Cerebellar nuclear complex (tissue), 1 donor: ENCODE measurements around the gene SNRPA1.

Source experiments
- DNase-seq, 2 experiments: peaks; one replicate each; lab custom pipeline; 2025; lab: John Stamatoyannopoulos, UW

SNRPA1 gene

GRCh38 chr15:101318839-101319238, 23.8 kb upstream of the SNRPA1 start:
- no peak for DNase-seq

- DNase-seq, result no peak
Observed at GRCh38 chr15:101318147-101318819, 23.2 kb upstream of the SNRPA1 start.

GRCh38 chr15:101317336-101317872, 22.4 kb upstream of the SNRPA1 start:
- no peak for DNase-seq

- DNase-seq, result no peak
Observed at GRCh38 chr15:101316529-101316928, 21.5 kb upstream of the SNRPA1 start.

GRCh38 chr15:101315736-101316135, 20.7 kb upstream of the SNRPA1 start:
- DNase-seq, result no peak

- DNase-seq, result no peak
Observed at GRCh38 chr15:101314336-101315125, 19.5 kb upstream of the SNRPA1 start.

- no peak for DNase-seq
Observed at GRCh38 chr15:101313041-101313761, 18.2 kb upstream of the SNRPA1 start.

GRCh38 chr15:101310508-101310907, 15.5 kb upstream of the SNRPA1 start:
- DNase-seq, result no peak

GRCh38 chr15:101310161-101310480, 15.1 kb upstream of the SNRPA1 start:
- no peak for DNase-seq

GRCh38 chr15:101309436-101310160, 14.6 kb upstream of the SNRPA1 start:
- DNase-seq, result no peak

GRCh38 chr15:101308604-101309435, 13.8 kb upstream of the SNRPA1 start:
- DNase-seq, result no peak

- DNase-seq, result no peak
Observed at GRCh38 chr15:101307897-101308603, 13.0 kb upstream of the SNRPA1 start.

- DNase-seq, result no peak
Observed at GRCh38 chr15:101307048-101307896, 12.2 kb upstream of the SNRPA1 start.

GRCh38 chr15:101306341-101307047, 11.4 kb upstream of the SNRPA1 start:
- no peak for DNase-seq

GRCh38 chr15:101305820-101306255, 10.8 kb upstream of the SNRPA1 start:
- no peak for DNase-seq

GRCh38 chr15:101303408-101303807, 8.4 kb upstream of the SNRPA1 start:
- DNase-seq, result no peak

GRCh38 chr15:101296418-101297405, 1.7 kb upstream of the SNRPA1 start:
- DNase-seq, result no peak
